GM18508 (cell line): Measurements from ENCODE around the gene CNGA1.
"Not testable (repeated sequence)": the region's sequence is repeated elsewhere in the genome, so short reads cannot be mapped to it uniquely, and the experiment has no call there.

Source experiments
- ATAC-seq: cut with Tn5 transposase; IDR thresholded peaks from one replicate; pipeline ENCODE4 v1.9.1; 2021; ENCODE audit warnings: moderate number of reproducible peaks; ENCODE audit not compliant: insufficient read depth, unreplicated experiment

Gene CNGA1

GRCh38 chr4:47974566-47974965 is 41.9 kb downstream of the CNGA1 start:
- no peak for ATAC-seq

GRCh38 chr4:47972721-47973120 is 43.8 kb downstream of the CNGA1 start:
- no peak for ATAC-seq

- ATAC-seq = peak; percentile 65
Measured at GRCh38 chr4:47972181-47972580, 44.3 kb downstream of the CNGA1 start.

GRCh38 chr4:47968847-47969246 is 47.6 kb downstream of the CNGA1 start:
- no peak for ATAC-seq

- ATAC-seq = no peak
Measured at GRCh38 chr4:47954677-47955076, 61.8 kb downstream of the CNGA1 start.

GRCh38 chr4:47954245-47954644 is 62.2 kb downstream of the CNGA1 start:
- no peak for ATAC-seq

- no peak for ATAC-seq
Measured at GRCh38 chr4:47945930-47946726, 70.4 kb downstream of the CNGA1 start.

GRCh38 chr4:47942081-47942819 is 74.2 kb downstream of the CNGA1 start:
- no peak for ATAC-seq

GRCh38 chr4:47939456-47939855 is 77.0 kb downstream of the CNGA1 start:
- ATAC-seq = no peak

GRCh38 chr4:47936336-47936735 is 80.1 kb downstream of the CNGA1 start:
- ATAC-seq = no peak

GRCh38 chr4:47933840-47934239 is 82.6 kb downstream of the CNGA1 start:
- no peak for ATAC-seq

- no peak for ATAC-seq
Measured at GRCh38 chr4:47930971-47931804, 85.3 kb downstream of the CNGA1 start.

- no peak for ATAC-seq
Measured at GRCh38 chr4:47929682-47930201, 86.7 kb downstream of the CNGA1 start.

GRCh38 chr4:47926667-47927258 is 89.7 kb downstream of the CNGA1 start:
- peak; percentile 90 for ATAC-seq

GRCh38 chr4:47923261-47923608 is 93.2 kb downstream of the CNGA1 start:
- not testable (repeated sequence) for ATAC-seq

GRCh38 chr4:47922436-47923260 is 93.8 kb downstream of the CNGA1 start:
- ATAC-seq = not testable (repeated sequence)

- ATAC-seq = not testable (repeated sequence)
Measured at GRCh38 chr4:47917163-47917562, 99.3 kb downstream of the CNGA1 start.

- ATAC-seq = no peak
Measured at GRCh38 chr4:47915378-47915777, 101.1 kb downstream of the CNGA1 start.

- ATAC-seq = no peak
Measured at GRCh38 chr4:47914926-47915237, 101.6 kb downstream of the CNGA1 start.
